Right lobe of liver (tissue), 4 donors: ENCODE measurements around the gene GALNT14.

Experiments
- POLR2A ChIP-seq: fragments of 450-650 bp; IDR thresholded peaks from one replicate; pipeline ENCODE4 v1.6.1; 2017; ENCODE audit warnings: antibody characterized with exemption, mild to moderate bottlenecking
- TF ChIP-seq, protein P1 (sequence below), 4 donors: fragments of 200-600 bp in 3 of 4; fragments of 450-650 bp in 1 of 4; IDR thresholded peaks; one replicate each; pipeline versions ENCODE4 v1.5.1 to v1.8.0; 2016 to 2022; ENCODE audit warnings: antibody characterized with exemption in 4 of 4, mild to moderate bottlenecking in 2 of 4
- donor health status: DM: no; HTN: no; CAD: no.
- donor health status: DM: no; HTN: no; CAD: no.
- donor health status: DM: no; HTN: yes; CAD: no.

DNA sequence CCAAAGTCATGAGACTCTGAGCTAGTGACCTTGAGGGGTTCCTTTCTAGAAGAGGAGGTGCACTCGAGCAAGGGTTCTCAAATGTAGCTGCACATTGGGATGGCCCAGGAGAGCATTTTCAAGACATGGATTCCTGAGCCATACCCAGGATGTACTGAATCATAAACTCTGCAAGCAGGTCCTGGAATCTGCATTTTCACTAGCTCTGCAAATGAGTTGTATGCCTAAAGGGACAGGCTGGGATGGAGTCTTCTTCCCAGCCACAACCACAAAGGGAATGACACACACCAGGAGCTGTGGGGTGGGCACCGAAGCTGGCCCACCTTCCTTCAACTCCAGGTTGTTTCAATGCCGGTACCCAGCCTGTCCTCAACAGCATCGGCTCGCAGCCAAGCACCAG is 90.6 kb downstream of the GALNT14 start:
- TF ChIP-seq, protein P1, sequence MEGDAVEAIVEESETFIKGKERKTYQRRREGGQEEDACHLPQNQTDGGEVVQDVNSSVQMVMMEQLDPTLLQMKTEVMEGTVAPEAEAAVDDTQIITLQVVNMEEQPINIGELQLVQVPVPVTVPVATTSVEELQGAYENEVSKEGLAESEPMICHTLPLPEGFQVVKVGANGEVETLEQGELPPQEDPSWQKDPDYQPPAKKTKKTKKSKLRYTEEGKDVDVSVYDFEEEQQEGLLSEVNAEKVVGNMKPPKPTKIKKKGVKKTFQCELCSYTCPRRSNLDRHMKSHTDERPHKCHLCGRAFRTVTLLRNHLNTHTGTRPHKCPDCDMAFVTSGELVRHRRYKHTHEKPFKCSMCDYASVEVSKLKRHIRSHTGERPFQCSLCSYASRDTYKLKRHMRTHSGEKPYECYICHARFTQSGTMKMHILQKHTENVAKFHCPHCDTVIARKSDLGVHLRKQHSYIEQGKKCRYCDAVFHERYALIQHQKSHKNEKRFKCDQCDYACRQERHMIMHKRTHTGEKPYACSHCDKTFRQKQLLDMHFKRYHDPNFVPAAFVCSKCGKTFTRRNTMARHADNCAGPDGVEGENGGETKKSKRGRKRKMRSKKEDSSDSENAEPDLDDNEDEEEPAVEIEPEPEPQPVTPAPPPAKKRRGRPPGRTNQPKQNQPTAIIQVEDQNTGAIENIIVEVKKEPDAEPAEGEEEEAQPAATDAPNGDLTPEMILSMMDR (IDR thresholded peaks at IDR 0.05), result no peak
- TF ChIP-seq POLR2A, result no peak
